IMR-90 (cell line): ENCODE data around the gene TIFAB. TPM values are rescaled to one million over a fixed set of nuclear protein-coding genes. Genes with fewer than 3 reads are reported as not detected.

Experiments
- ATAC-seq: fragments of 200-7000 bp; cut with Tn5 transposase; 2 replicates; pipeline ENCODE4 v1.9.1; 2020; ENCODE audit warnings: low read depth, mild to moderate bottlenecking, moderate library complexity
- BruUV-seq: library from RNA; stranded (reverse); fragments of 400-500 nt; replicated peaks from 2 replicates; lab custom pipeline; 2021; lab: Mats Ljungman, UMichigan
- CTCF ChIA-PET: fragments of 300-600 bp; formaldehyde crosslinking; extraction: SDS; loops from one replicate; lab custom pipeline; 2021; ENCODE audit warnings: antibody characterized with exemption; lab: Yijun Ruan, JAX
- POLR2A ChIA-PET: fragments of 300-600 bp; sonication (Branson Sonifier 250); formaldehyde crosslinking; loops from one replicate; lab custom pipeline; 2022; ENCODE audit warnings: antibody characterized with exemption; ENCODE audit not compliant: unreplicated experiment; lab: Charles Lee
- DNase-seq: peaks from one replicate; pipeline ENCODE4 v3.0.0; 2013
- H2AFZ ChIP-seq: replicated peaks from 2 replicates; pipeline ENCODE3; 2013; ENCODE audit warnings: low read length, mild to moderate bottlenecking; ENCODE audit not compliant: poor library complexity
- H2AK5ac ChIP-seq: 2 replicates; pipeline ENCODE4 v1.6.1; 2013; ENCODE audit warnings: low read depth, low read length, inconsistent platforms
- H2AK9ac ChIP-seq: replicated peaks from 2 replicates; pipeline ENCODE3; 2013; ENCODE audit warnings: mild to moderate bottlenecking, low read depth, low read length, moderate library complexity; ENCODE audit not compliant: poor library complexity
- H2BK120ac ChIP-seq: 2 replicates; pipeline ENCODE4 v1.6.1; 2013; ENCODE audit warnings: low read depth, low read length, inconsistent platforms
- H2BK15ac ChIP-seq: 3 replicates; pipeline ENCODE4 v1.6.1; 2013; ENCODE audit warnings: low read depth, low read length, inconsistent platforms
- H2BK20ac ChIP-seq: 2 replicates; pipeline ENCODE4 v1.6.1; 2013; ENCODE audit warnings: low read depth, mild to moderate bottlenecking, inconsistent platforms, low read length, moderate library complexity
- H2BK5ac ChIP-seq: 2 replicates; pipeline ENCODE4 v1.6.1; 2013; ENCODE audit warnings: mild to moderate bottlenecking, low read depth, low read length, inconsistent platforms; ENCODE audit not compliant: poor library complexity, severe bottlenecking
- H3K14ac ChIP-seq: replicated peaks from 2 replicates; pipeline ENCODE4 v1.6.1; 2013; ENCODE audit warnings: low read depth, low read length, inconsistent platforms
- H3K18ac ChIP-seq: 2 replicates; pipeline ENCODE4 v1.6.1; 2013; ENCODE audit warnings: low read depth, low read length, control low read depth
- H3K23ac ChIP-seq: 2 replicates; pipeline ENCODE4 v1.6.1; 2013; ENCODE audit warnings: low read depth, low read length, inconsistent platforms
- H3K27ac ChIP-seq: 2 replicates; pipeline ENCODE4 v1.5.1; 2013; ENCODE audit warnings: mild to moderate bottlenecking, control low read depth, low read length; ENCODE audit not compliant: insufficient read depth
- H3K27me3 ChIP-seq: 2 replicates; pipeline ENCODE4 v1.6.1; 2013; ENCODE audit warnings: low read length; ENCODE audit not compliant: control insufficient read depth, insufficient read depth
- H3K36me3 ChIP-seq: 2 replicates; pipeline ENCODE4 v1.6.1; 2013; ENCODE audit warnings: low read length, mixed read lengths; ENCODE audit not compliant: control insufficient read depth, insufficient read depth
- H3K4ac ChIP-seq: 2 replicates; pipeline ENCODE4 v1.6.1; 2013; ENCODE audit warnings: low read depth, low read length, inconsistent platforms
- H3K4me1 ChIP-seq: 2 replicates; pipeline ENCODE4 v1.6.1; 2013; ENCODE audit warnings: low read length, mixed read lengths; ENCODE audit not compliant: control insufficient read depth, insufficient read depth
- H3K4me2 ChIP-seq: 2 replicates; pipeline ENCODE4 v1.6.1; 2013; ENCODE audit warnings: low read depth, mild to moderate bottlenecking, control low read depth, low read length, moderate library complexity
- H3K4me3 ChIP-seq: 2 replicates; pipeline ENCODE4 v1.5.1; 2013; ENCODE audit warnings: low read depth, mild to moderate bottlenecking, control low read depth, low read length, moderate library complexity; ENCODE audit not compliant: insufficient read depth
- H3K56ac ChIP-seq: 2 replicates; pipeline ENCODE4 v1.6.1; 2013; ENCODE audit warnings: low read length, inconsistent platforms; ENCODE audit not compliant: insufficient read depth; ENCODE audit errors: extremely low read depth
- H3K79me1 ChIP-seq, 2 experiments: 2 replicates each; pipeline ENCODE4 v1.6.1; 2013; ENCODE audit warnings: low read length in 2 of 2, inconsistent platforms in 1 of 2, low read depth in 1 of 2
- H3K9ac ChIP-seq: 2 replicates; pipeline ENCODE4 v1.6.1; 2013; ENCODE audit warnings: low read depth, low read length, control low read depth
- H3K9me1 ChIP-seq: 2 replicates; pipeline ENCODE4 v1.6.1; 2013; ENCODE audit warnings: low read length, inconsistent platforms; ENCODE audit not compliant: insufficient read depth
- H3K9me3 ChIP-seq: 2 replicates; pipeline ENCODE4 v1.6.1; 2013; ENCODE audit warnings: low read length; ENCODE audit not compliant: control insufficient read depth, insufficient read depth
- H4K20me1 ChIP-seq: 2 replicates; pipeline ENCODE4 v1.6.1; 2013; ENCODE audit warnings: low read length, inconsistent platforms; ENCODE audit not compliant: insufficient read depth
- H4K5ac ChIP-seq: 2 replicates; pipeline ENCODE4 v1.6.1; 2013; ENCODE audit warnings: mild to moderate bottlenecking, low read depth, low read length, control low read depth
- H4K8ac ChIP-seq, 2 experiments: 2 replicates each; pipeline ENCODE4 v1.6.1; 2013; ENCODE audit warnings: low read depth in 2 of 2, low read length in 2 of 2, control low read depth in 1 of 2, inconsistent platforms in 1 of 2
- H4K91ac ChIP-seq: 2 replicates; pipeline ENCODE4 v1.6.1; 2013; ENCODE audit warnings: low read depth, low read length, inconsistent platforms; ENCODE audit not compliant: insufficient read depth
- BHLHE40 ChIP-seq: fragments of 150-350 bp; IDR thresholded peaks from 2 replicates; pipeline ENCODE4 v1.6.1; 2016; ENCODE audit warnings: mild to moderate bottlenecking, low read depth, low read length
- ELK1 ChIP-seq: fragments of 150-350 bp; IDR thresholded peaks from 2 replicates; pipeline ENCODE4 v1.6.1; 2016; ENCODE audit warnings: low read depth, mild to moderate bottlenecking, low read length, moderate library complexity, borderline replicate concordance
- FOS ChIP-seq: fragments of 150-350 bp; IDR thresholded peaks from 2 replicates; pipeline ENCODE4 v1.6.1; 2016; ENCODE audit warnings: low read depth, low read length
- RCOR1 ChIP-seq: IDR thresholded peaks from 2 replicates; pipeline ENCODE4 v1.6.1; 2012; ENCODE audit warnings: mild to moderate bottlenecking, low read length, improper control_type of control experiment; ENCODE audit not compliant: insufficient replicate concordance
- RFX5 ChIP-seq: IDR thresholded peaks from 2 replicates; pipeline ENCODE4 v1.8.0; 2012; ENCODE audit warnings: low read depth, mild to moderate bottlenecking, low read length, moderate library complexity
- WGBS, 2 experiments: methylation state at CpG; one replicate each; pipeline versions ENCODE4 v1.1.5 to v1.1.7; 2013; ENCODE audit warnings: missing lambda C conversion rate in 2 of 2; ENCODE audit not compliant: insufficient read length in 1 of 2; ENCODE audit errors: extremely low coverage in 2 of 2; 5-methylcytosine and 5-hydroxymethylcytosine counted together
- dilution Hi-C: fragments of 300-500 bp; cut with HindIII; formaldehyde crosslinking; loops from one replicate; pipeline ENCODE4 v1.14.3; 2018; ENCODE audit warnings: low sequenced_read_pairs; ENCODE audit not compliant: unreplicated experiment
- in situ Hi-C: fragments of 300-500 bp; cut with MboI; formaldehyde crosslinking; loops from 3 replicates; pipeline ENCODE4 v1.14.3; 2019; ENCODE audit warnings: low sequenced_read_pairs, inconsistent platforms, mixed read lengths
- intact Hi-C: fragments of 100-400 bp; cut with micrococcal nuclease; formaldehyde crosslinking; loops from 2 replicates; pipeline ENCODE4 v1.10.0; 2022
- polyA plus RNA-seq, 3 experiments: library from polyadenylated mRNA; depleted of rRNA; stranded (reverse); fragments of >200 nt; gene quantifications; 2 replicates each; pipeline ENCODE4 v1.2.3, GENCODE V29; 2012; ENCODE audit warnings: low replicate concordance in 1 of 3
- total RNA-seq: library from RNA; depleted of rRNA; stranded (reverse); fragments of >200 nt; gene quantifications from 2 replicates; pipeline ENCODE4 v1.2.3, GENCODE V29; 2012

Gene TIFAB
- total and polyA plus RNA-seq, 2 of the 4 experiments (the other 2 are of a cell fraction): not detected

- Histone ChIP-seq H3K36me3 (no peaks in the 10 kb centered on the region), H2AK9ac (peak overlapping the region; percentile 81), H3K27ac (no peak overlapping the region), H3K4ac (peak overlapping the region; percentile 62), H3K9me1 (peaks cover 17% of the 10 kb centered on the region), H3K4me2 (peak overlapping the region; percentile 7; the same call in 1 of the 2 replicates), H3K9ac (no peak overlapping the region), H3K4me3 (no peak overlapping the region), H2BK5ac (peak overlapping the region; percentile 42), H2AFZ (peak overlapping the region; percentile 91), H3K4me1 (peaks cover 24% of the 10 kb centered on the region), H4K91ac (peak overlapping the region; percentile 66; the same call in 1 of the 2 replicates), H3K56ac (no peak overlapping the region), H3K9me3 (no peaks in the 10 kb centered on the region), H2AK5ac (peak overlapping the region; percentile 89; the same call in 1 of the 2 replicates), H2BK20ac (peak overlapping the region; percentile 81; the same call in 1 of the 2 replicates), H3K23ac (peak overlapping the region; percentile 37; the same call in 1 of the 2 replicates), H4K20me1 (0 out of 2 replicates have a peak, but pooled peaks cover 3% of the 10 kb centered on the region), H3K18ac (0 out of 2 replicates have a peak overlapping the region, but pooled peaks have one; percentile 31), H3K14ac (peak overlapping the region; percentile 60), H4K8ac (peak overlapping the region; percentile 54 to 73; a peak in 2 of 4 replicates), H2BK120ac (peak overlapping the region; percentile 77), H3K27me3 (no peaks in the 10 kb centered on the region), H2BK15ac (no peak overlapping the region), H3K79me1 (no peaks in the 10 kb centered on the region), H4K5ac (no peak overlapping the region)
- intact Hi-C loops: loop anchor here (10.0 kb wide), 1 partner anchor 230 kb away; no protein-coding TSS in a partner anchor
- in situ Hi-C loops: no loop called here
- ATAC-seq (peak; percentile 24), DNase-seq (peak; percentile 72)
- no peak for TF ChIP-seq ELK1
- no peak for TF ChIP-seq RFX5
- 0 out of 2 replicates have a peak, but pooled peaks have one; percentile 18 for TF ChIP-seq FOS
- TF ChIP-seq BHLHE40: no peak
- TF ChIP-seq RCOR1: no peak
- 0% methylated on average over 3 of the region's 24 CpGs; no CpG with 5 or more reads in 1 of the 2 experiments for WGBS, 2 experiments
- POLR2A ChIA-PET: interaction anchor here (0.6 to 0.7 kb wide), 2 partner anchors 35 to 80 kb away, joined by 3 read pairs; no protein-coding TSS in a partner anchor
- CTCF ChIA-PET: interaction anchor here (0.9 to 1.2 kb wide), 2 partner anchors 12 to 126 kb away, joined by 3 to 4 read pairs; no protein-coding TSS in a partner anchor
- BruUV-seq: no TSS peak
- dilution Hi-C loops: no loop called here
Observed at GRCh38 chr5:135434591-135435466, 17.3 kb downstream of the TIFAB start.
